NT2/D1 (cell line): Measurements from ENCODE around the gene TNS3.

Source experiments
- SUZ12 ChIP-seq: IDR thresholded peaks from 2 replicates; pipeline ENCODE4 v1.6.1; 2011; ENCODE audit not compliant: insufficient read length, insufficient read depth; ENCODE audit errors: extremely low read depth
- YY1 ChIP-seq: IDR thresholded peaks from 2 replicates; pipeline ENCODE4 v1.6.1; 2011; ENCODE audit not compliant: insufficient read length, insufficient read depth

DNA sequence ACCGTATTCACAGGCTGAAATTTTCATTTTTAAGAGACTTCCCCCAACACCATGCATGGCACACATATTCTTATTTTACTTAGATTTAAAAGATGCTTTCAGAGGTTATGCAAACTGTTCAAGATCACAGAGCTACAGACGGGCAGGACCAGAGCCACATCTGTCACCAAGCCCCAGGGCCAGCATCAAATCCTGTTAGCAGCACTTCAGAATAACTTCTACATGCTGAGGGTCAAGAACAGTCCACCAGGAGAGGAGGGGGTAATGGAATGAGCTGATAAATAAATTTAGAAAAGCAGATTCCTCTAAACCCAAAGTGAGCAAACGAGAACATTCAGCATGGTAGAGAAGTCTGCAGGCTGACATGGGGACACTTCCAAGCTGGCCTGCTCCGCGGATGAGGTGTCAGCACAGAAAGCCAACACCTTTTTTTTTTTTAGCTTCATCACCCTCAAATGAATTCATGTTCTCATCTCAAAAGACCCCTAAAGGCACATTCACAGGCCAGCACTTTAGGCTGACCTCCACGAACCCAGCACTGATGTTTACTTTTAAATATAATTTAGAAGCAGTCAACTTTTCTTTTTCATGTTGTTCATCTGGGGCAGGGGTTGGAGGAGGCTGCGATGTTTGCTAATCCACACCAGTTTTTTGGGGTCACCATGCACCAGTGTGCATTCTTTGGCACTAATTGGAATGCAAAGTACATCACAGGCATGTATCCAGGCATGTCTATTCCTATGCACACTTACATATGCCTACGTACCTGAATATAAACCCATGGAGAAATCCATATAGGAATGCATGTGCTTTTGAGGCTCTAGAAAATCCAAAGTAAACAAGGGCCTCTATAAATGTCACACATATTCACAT is 249.0 kb downstream of the TNS3 start:
- TF ChIP-seq YY1: no peak
- TF ChIP-seq SUZ12: no peak
